H9 (cell line): Measurements from ENCODE around the gene SRPX2. TPM values are rescaled to one million over a fixed set of nuclear protein-coding genes. Genes with fewer than 3 reads are reported as not detected.
"Not testable (repeated sequence)": the region's sequence is repeated elsewhere in the genome, so short reads cannot be mapped to it uniquely, and the experiment has no call there.

Source experiments
- DNase-seq: peaks from one replicate; pipeline ENCODE4 v3.0.0-alpha.2; 2017
- H2AFZ ChIP-seq: one replicate; pipeline ENCODE4 v1.6.1; 2013; ENCODE audit warnings: mild to moderate bottlenecking, low read length, control low read depth, moderate library complexity
- H2AK5ac ChIP-seq: 2 replicates; pipeline ENCODE4 v1.6.1; 2013; ENCODE audit warnings: low read length, control low read depth, mixed read lengths; ENCODE audit not compliant: insufficient read length
- H2BK120ac ChIP-seq: one replicate; pipeline ENCODE4 v1.6.1; 2013; ENCODE audit warnings: low read depth, mild to moderate bottlenecking, low read length, control low read depth, inconsistent platforms; ENCODE audit not compliant: poor library complexity, severe bottlenecking
- H2BK12ac ChIP-seq: 2 replicates; pipeline ENCODE4 v1.6.1; 2013; ENCODE audit warnings: low read length, control low read depth, mixed read lengths, low read depth; ENCODE audit not compliant: insufficient read length
- H2BK15ac ChIP-seq: 2 replicates; pipeline ENCODE4 v1.6.1; 2013; ENCODE audit warnings: low read depth, low read length, control low read depth
- H2BK20ac ChIP-seq: one replicate; pipeline ENCODE4 v1.6.1; 2013; ENCODE audit warnings: low read depth, mild to moderate bottlenecking, low read length, control low read depth, inconsistent platforms; ENCODE audit not compliant: poor library complexity, severe bottlenecking
- H2BK5ac ChIP-seq: 2 replicates; pipeline ENCODE4 v1.6.1; 2013; ENCODE audit warnings: low read length, control low read depth, mixed read lengths; ENCODE audit not compliant: insufficient read length
- H3K14ac ChIP-seq: 2 replicates; pipeline ENCODE4 v1.6.1; 2013; ENCODE audit warnings: low read length, control low read depth; ENCODE audit not compliant: insufficient read depth
- H3K18ac ChIP-seq: 2 replicates; pipeline ENCODE4 v1.6.1; 2013; ENCODE audit warnings: low read depth, mild to moderate bottlenecking, mixed read lengths, low read length, control low read depth; ENCODE audit not compliant: insufficient read length
- H3K23ac ChIP-seq: 2 replicates; pipeline ENCODE4 v1.6.1; 2013; ENCODE audit warnings: low read length, control low read depth, mixed read lengths, low read depth; ENCODE audit not compliant: insufficient read length
- H3K23me2 ChIP-seq: 2 replicates; pipeline ENCODE4 v1.6.1; 2013; ENCODE audit warnings: low read depth, mild to moderate bottlenecking, mixed read lengths, low read length, control low read depth; ENCODE audit not compliant: insufficient read length, poor library complexity, severe bottlenecking
- H3K27ac ChIP-seq: 2 replicates; pipeline ENCODE4 v1.5.1; 2013; ENCODE audit warnings: low read length, control low read depth, mixed read lengths, low read depth; ENCODE audit not compliant: insufficient read length
- H3K27me3 ChIP-seq: 2 replicates; pipeline ENCODE4 v1.6.1; 2013; ENCODE audit warnings: low read length, control low read depth, inconsistent platforms; ENCODE audit not compliant: insufficient read depth
- H3K4ac ChIP-seq: 2 replicates; pipeline ENCODE4 v1.6.1; 2013; ENCODE audit warnings: low read depth, mild to moderate bottlenecking, control low read depth, inconsistent platforms, low read length, moderate library complexity
- H3K4me1 ChIP-seq: 2 replicates; pipeline ENCODE4 v1.6.1; 2013; ENCODE audit warnings: low read length, control low read depth, inconsistent platforms; ENCODE audit not compliant: insufficient read depth
- H3K4me2 ChIP-seq: 2 replicates; pipeline ENCODE4 v1.6.1; 2013; ENCODE audit warnings: low read length, control low read depth, mixed read lengths; ENCODE audit not compliant: insufficient read length, insufficient read depth
- H3K56ac ChIP-seq: 2 replicates; pipeline ENCODE4 v1.6.1; 2013; ENCODE audit warnings: low read depth, mild to moderate bottlenecking, mixed read lengths, low read length, control low read depth; ENCODE audit not compliant: insufficient read length
- H3K79me1 ChIP-seq: 2 replicates; pipeline ENCODE4 v1.6.1; 2013; ENCODE audit warnings: low read depth, mild to moderate bottlenecking, moderate library complexity, low read length, control low read depth, inconsistent platforms; ENCODE audit not compliant: insufficient read depth, poor library complexity, severe bottlenecking
- H3K79me2 ChIP-seq: 2 replicates; pipeline ENCODE4 v1.6.1; 2013; ENCODE audit warnings: low read length, control low read depth, inconsistent platforms; ENCODE audit not compliant: insufficient read depth
- H3K9ac ChIP-seq: 2 replicates; pipeline ENCODE4 v1.6.1; 2013; ENCODE audit warnings: low read length, control low read depth, mixed read lengths; ENCODE audit not compliant: insufficient read length; ENCODE audit errors: extremely low read depth
- H3K9me3 ChIP-seq: one replicate; pipeline ENCODE4 v1.6.1; 2013; ENCODE audit warnings: low read depth, low read length, inconsistent platforms; ENCODE audit not compliant: control insufficient read depth
- H3T11ph ChIP-seq: one replicate; pipeline ENCODE4 v1.6.1; 2013; ENCODE audit warnings: mild to moderate bottlenecking, low read length, control low read depth, inconsistent platforms
- H4K20me1 ChIP-seq: one replicate; pipeline ENCODE4 v1.6.1; 2013; ENCODE audit not compliant: control insufficient read depth, insufficient read length, insufficient read depth
- H4K5ac ChIP-seq: 2 replicates; pipeline ENCODE4 v1.6.1; 2013; ENCODE audit warnings: low read depth, mild to moderate bottlenecking, mixed read lengths, low read length, control low read depth; ENCODE audit not compliant: insufficient read length
- H4K8ac ChIP-seq: replicated peaks from 2 replicates; pipeline ENCODE4 v1.6.1; 2013; ENCODE audit warnings: low read length, control low read depth, mixed read lengths, low read depth; ENCODE audit not compliant: insufficient read length
- H4K91ac ChIP-seq: 2 replicates; pipeline ENCODE4 v1.6.1; 2013; ENCODE audit warnings: low read depth, mild to moderate bottlenecking, moderate library complexity, mixed read lengths, low read length, control low read depth; ENCODE audit not compliant: insufficient read length
- H3K27ac Mint-ChIP-seq, 3 experiments: 2 replicates in 2 of 3; 3 replicates in 1 of 3; pipeline ENCODE4 v1.8.0; 2020 to 2021; ENCODE audit warnings: mixed read lengths in 3 of 3, mild to moderate bottlenecking in 1 of 3, moderate library complexity in 1 of 3
- H3K27me3 Mint-ChIP-seq: 2 replicates; pipeline ENCODE4 v1.8.0; 2021; ENCODE audit warnings: low read depth, mild to moderate bottlenecking, moderate library complexity, mixed read lengths
- H3K36me3 Mint-ChIP-seq, 3 experiments: 2 replicates in 2 of 3; 3 replicates in 1 of 3; pipeline ENCODE4 v1.8.0; 2020 to 2021; ENCODE audit warnings: low read depth in 3 of 3, mixed read lengths in 3 of 3; ENCODE audit not compliant: insufficient read depth in 1 of 3
- H3K4me1 Mint-ChIP-seq, 2 experiments: 2 replicates each; pipeline ENCODE4 v1.8.0; 2020; ENCODE audit warnings: mixed read lengths in 2 of 2
- H3K4me3 Mint-ChIP-seq, 2 experiments: 2 replicates in 1 of 2; 3 replicates in 1 of 2; pipeline ENCODE4 v1.8.0; 2020 to 2021; ENCODE audit warnings: mild to moderate bottlenecking in 2 of 2, mixed read lengths in 2 of 2, moderate library complexity in 1 of 2
- H3K9me3 Mint-ChIP-seq, 2 experiments: 2 replicates in 1 of 2; 3 replicates in 1 of 2; pipeline ENCODE4 v1.8.0; 2020; ENCODE audit warnings: mild to moderate bottlenecking in 2 of 2, mixed read lengths in 2 of 2, moderate library complexity in 1 of 2
- WGBS: extraction: QIAGEN DNeasy Blood & Tissue Kit; methylation state at CpG from one replicate; pipeline ENCODE4 v1.1.7; 2013; ENCODE audit warnings: missing lambda C conversion rate, low lambda C conversion rate, mixed read lengths; ENCODE audit not compliant: insufficient read length; ENCODE audit errors: extremely low coverage; 5-methylcytosine and 5-hydroxymethylcytosine counted together
- total RNA-seq: library from RNA; stranded (reverse); gene quantifications from 2 replicates; pipeline ENCODE4 v1.2.1, GENCODE V29; 2021
- TF ChIP-seq, protein P1 (sequence below): fragments of 200-600 bp; sonication (generic); conservative IDR thresholded peaks from 3 replicates; pipeline ENCODE4 v1.8.0; 2021; ENCODE audit warnings: antibody characterized with exemption, mild to moderate bottlenecking

SRPX2 gene
- total RNA-seq, 1 experiment from 2014 or later = not detected

DNA sequence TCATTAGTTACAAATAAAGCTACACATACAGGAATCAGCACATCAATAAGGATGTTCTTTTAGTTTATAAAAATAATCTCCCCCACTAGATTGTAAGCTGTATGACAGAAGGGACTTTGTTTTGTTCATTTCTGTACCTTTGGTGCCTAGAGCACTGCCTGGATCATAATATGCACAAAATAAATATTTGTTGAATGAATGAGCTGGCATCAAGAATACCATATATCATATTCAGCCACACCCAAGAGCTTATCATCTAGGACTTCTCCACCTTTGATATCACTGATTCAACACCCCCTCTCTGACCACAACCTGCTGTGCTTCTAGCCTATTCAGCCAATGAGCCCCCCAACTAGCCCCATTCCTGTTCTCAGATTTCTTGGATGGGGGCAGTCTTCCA, 77.3 kb downstream of the SRPX2 start:
- TF ChIP-seq, protein P1, sequence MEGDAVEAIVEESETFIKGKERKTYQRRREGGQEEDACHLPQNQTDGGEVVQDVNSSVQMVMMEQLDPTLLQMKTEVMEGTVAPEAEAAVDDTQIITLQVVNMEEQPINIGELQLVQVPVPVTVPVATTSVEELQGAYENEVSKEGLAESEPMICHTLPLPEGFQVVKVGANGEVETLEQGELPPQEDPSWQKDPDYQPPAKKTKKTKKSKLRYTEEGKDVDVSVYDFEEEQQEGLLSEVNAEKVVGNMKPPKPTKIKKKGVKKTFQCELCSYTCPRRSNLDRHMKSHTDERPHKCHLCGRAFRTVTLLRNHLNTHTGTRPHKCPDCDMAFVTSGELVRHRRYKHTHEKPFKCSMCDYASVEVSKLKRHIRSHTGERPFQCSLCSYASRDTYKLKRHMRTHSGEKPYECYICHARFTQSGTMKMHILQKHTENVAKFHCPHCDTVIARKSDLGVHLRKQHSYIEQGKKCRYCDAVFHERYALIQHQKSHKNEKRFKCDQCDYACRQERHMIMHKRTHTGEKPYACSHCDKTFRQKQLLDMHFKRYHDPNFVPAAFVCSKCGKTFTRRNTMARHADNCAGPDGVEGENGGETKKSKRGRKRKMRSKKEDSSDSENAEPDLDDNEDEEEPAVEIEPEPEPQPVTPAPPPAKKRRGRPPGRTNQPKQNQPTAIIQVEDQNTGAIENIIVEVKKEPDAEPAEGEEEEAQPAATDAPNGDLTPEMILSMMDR = no peak
- DNase-seq = no peak
- 0 out of 4 replicates have a peak, but pooled peaks cover 0 to 2% of the 10 kb centered on the region in 2 experiments for H3K4me1 Mint-ChIP-seq
- no peak overlapping the region for H2AFZ ChIP-seq
- no peaks in the 10 kb centered on the region for H3K79me1 ChIP-seq
- no peak overlapping the region for H3K23ac ChIP-seq
- no peaks in the 10 kb centered on the region for H3K27me3 ChIP-seq
- H3K18ac ChIP-seq = no peak overlapping the region
- peaks cover 44 to 59% of the 10 kb centered on the region in 2 experiments for H3K9me3 Mint-ChIP-seq
- H3K27ac ChIP-seq = no peak overlapping the region
- H3K27ac Mint-ChIP-seq = no peak overlapping the region
- no peak overlapping the region for H2BK120ac ChIP-seq
- H3K23me2 ChIP-seq = no peaks in the 10 kb centered on the region
- no peak overlapping the region for H3K4ac ChIP-seq
- H3K4me1 ChIP-seq = no peaks in the 10 kb centered on the region
- H3K27me3 Mint-ChIP-seq = peaks cover 8% of the 10 kb centered on the region
- no peaks in the 10 kb centered on the region for H4K20me1 ChIP-seq
- peaks cover 0 to 14% (median 8%) of the 10 kb centered on the region in 3 experiments; a peak in 4 of 7 replicates for H3K36me3 Mint-ChIP-seq
- H3K79me2 ChIP-seq = no peaks in the 10 kb centered on the region
- no peak overlapping the region for H3K4me3 Mint-ChIP-seq
- no peak overlapping the region for H2AK5ac ChIP-seq
- H2BK12ac ChIP-seq = no peak overlapping the region
- H2BK5ac ChIP-seq = no peak overlapping the region
- H2BK15ac ChIP-seq = no peak overlapping the region
- no peak overlapping the region for H3T11ph ChIP-seq
- H4K5ac ChIP-seq = no peak overlapping the region
- H3K4me2 ChIP-seq = no peak overlapping the region
- no peak overlapping the region for H4K91ac ChIP-seq
- peaks cover 17% of the 10 kb centered on the region for H3K9me3 ChIP-seq
- H4K8ac ChIP-seq = no peak overlapping the region
- no peak overlapping the region for H2BK20ac ChIP-seq
- H3K9ac ChIP-seq = no peak overlapping the region
- H3K56ac ChIP-seq = no peak overlapping the region
- H3K14ac ChIP-seq = no peak overlapping the region

DNA sequence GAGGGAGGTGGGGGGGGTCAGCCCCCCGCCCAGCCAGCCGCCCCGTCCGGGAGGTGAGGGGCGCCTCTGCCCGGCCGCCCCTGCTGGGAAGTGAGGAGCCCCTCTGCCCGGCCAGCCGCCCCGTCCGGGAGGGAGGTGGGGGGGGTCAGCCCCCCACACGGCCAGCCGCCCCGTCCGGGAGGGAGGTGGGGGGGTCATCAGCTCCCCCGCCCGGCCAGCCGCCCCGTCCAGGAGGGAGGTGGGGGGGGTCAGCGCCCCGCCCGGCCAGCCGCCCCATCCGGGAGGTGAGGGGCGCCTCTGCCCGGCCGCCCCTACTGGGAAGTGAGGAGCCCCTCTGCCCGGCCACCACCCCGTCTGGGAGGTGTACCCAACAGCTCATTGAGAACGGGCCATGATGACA, 80.0 kb downstream of the SRPX2 start:
- H3K14ac ChIP-seq, H3K56ac ChIP-seq, H3K27ac ChIP-seq, H3K27me3 ChIP-seq, H2BK12ac ChIP-seq, H4K5ac ChIP-seq, DNase-seq, H3K79me1 ChIP-seq, H2AK5ac ChIP-seq, H3T11ph ChIP-seq, H3K4me3 Mint-ChIP-seq, H2BK120ac ChIP-seq, H3K79me2 ChIP-seq, H3K4me2 ChIP-seq, H3K4ac ChIP-seq, H3K23ac ChIP-seq, H2BK15ac ChIP-seq, H3K27ac Mint-ChIP-seq, H2AFZ ChIP-seq, H2BK5ac ChIP-seq, H3K4me1 Mint-ChIP-seq, H4K20me1 ChIP-seq, H3K23me2 ChIP-seq, H3K9ac ChIP-seq, H3K4me1 ChIP-seq, H2BK20ac ChIP-seq, H4K91ac ChIP-seq, H3K18ac ChIP-seq, H4K8ac ChIP-seq: not testable (repeated sequence)
- H3K36me3 Mint-ChIP-seq = peaks cover 0 to 14% (median 8%) of the 10 kb centered on the region in 3 experiments; a peak in 4 of 7 replicates
- WGBS = no CpG with 5 or more reads among the region's 30 CpGs
- peaks cover 57 to 66% of the 10 kb centered on the region in 2 experiments for H3K9me3 Mint-ChIP-seq
- peaks cover 25% of the 10 kb centered on the region for H3K27me3 Mint-ChIP-seq
- H3K9me3 ChIP-seq = peaks cover 36% of the 10 kb centered on the region
